GM12878 (cell line): ENCODE results near the gene CKAP2. TPM values are rescaled to one million over a fixed set of nuclear protein-coding genes. Genes with fewer than 3 reads are reported as not detected.
A peak's percentile ranks its signal among the peaks of the same experiment; 100 is the strongest.

Source experiments
- ASH2L ChIP-seq: fragments of 300-600, 200-600 bp; sonication (generic); IDR thresholded peaks from 2 replicates; pipeline ENCODE4 v1.6.1; 2017; ENCODE audit warnings: low read depth, mild to moderate bottlenecking, borderline replicate concordance
- BACH1 ChIP-seq: fragments of 450-650 bp; IDR thresholded peaks from 2 replicates; pipeline ENCODE4 v1.6.1; 2017; ENCODE audit warnings: mild to moderate bottlenecking, borderline replicate concordance
- BMI1 ChIP-seq: fragments of 450-650 bp; IDR thresholded peaks from 2 replicates; pipeline ENCODE4 v1.6.1; 2016; ENCODE audit warnings: mild to moderate bottlenecking, moderate library complexity, borderline replicate concordance
- BRCA1 ChIP-seq: IDR thresholded peaks from 2 replicates; pipeline ENCODE4 v1.6.1; 2011; ENCODE audit warnings: low read depth, low read length, improper control_type of control experiment
- CBX5 ChIP-seq: sonication (generic); IDR thresholded peaks from 2 replicates; pipeline ENCODE4 v1.6.1; 2016; ENCODE audit warnings: low read depth, moderate library complexity, mild to moderate bottlenecking, inconsistent platforms
- EED ChIP-seq: sonication (generic); IDR thresholded peaks from 2 replicates; pipeline ENCODE4 v1.6.1; 2016; ENCODE audit warnings: antibody characterized with exemption, low read depth
- ETV6 ChIP-seq, 2 experiments: fragments of 450-650 bp in 1 of 2; IDR thresholded peaks in 1 of 2; conservative IDR thresholded peaks in 1 of 2; 2 replicates each; pipeline ENCODE4 v1.6.1; 2014; ENCODE audit warnings: antibody characterized with exemption in 1 of 2, borderline replicate concordance in 1 of 2, low read depth in 1 of 2, mild to moderate bottlenecking in 1 of 2, moderate library complexity in 1 of 2
- GATAD2B ChIP-seq: fragments of 450-650 bp; conservative IDR thresholded peaks from 2 replicates; pipeline ENCODE4 v1.6.1; 2017; ENCODE audit warnings: low read depth, mild to moderate bottlenecking, moderate library complexity
- HDAC2 ChIP-seq: fragments of 200-600 bp; sonication (generic); IDR thresholded peaks from 2 replicates; pipeline ENCODE4 v1.6.1; 2017
- MEF2A ChIP-seq: IDR thresholded peaks from 2 replicates; pipeline ENCODE4 v1.6.1; 2011; ENCODE audit warnings: low read depth, mild to moderate bottlenecking, low read length, moderate library complexity; ENCODE audit not compliant: insufficient read depth
- NFIC ChIP-seq: IDR thresholded peaks from 2 replicates; pipeline ENCODE4 v1.6.1; 2012; ENCODE audit warnings: low read depth, mild to moderate bottlenecking, inconsistent platforms, low read length, moderate library complexity
- NFYA ChIP-seq: IDR thresholded peaks from 2 replicates; pipeline ENCODE4 v1.6.1; 2011; ENCODE audit warnings: low read depth, mild to moderate bottlenecking, low read length, improper control_type of control experiment, borderline replicate concordance
- NR2C1 ChIP-seq: fragments of 450-650 bp; IDR thresholded peaks from 2 replicates; pipeline ENCODE4 v1.6.1; 2017; ENCODE audit warnings: antibody characterized with exemption, mild to moderate bottlenecking, moderate library complexity
- PAX8 ChIP-seq: fragments of 450-650 bp; IDR thresholded peaks from 2 replicates; pipeline ENCODE4 v1.6.1; 2017; ENCODE audit warnings: mild to moderate bottlenecking, moderate library complexity
- POU2F2 ChIP-seq: IDR thresholded peaks from 3 replicates; pipeline ENCODE4 v1.6.1; 2011; ENCODE audit warnings: low read depth, mild to moderate bottlenecking, low read length, borderline replicate concordance
- RAD51 ChIP-seq: fragments of 450-650 bp; IDR thresholded peaks from 2 replicates; pipeline ENCODE4 v1.6.1; 2016; ENCODE audit warnings: moderate library complexity, mild to moderate bottlenecking, inconsistent platforms
- RUNX3 ChIP-seq: IDR thresholded peaks from 2 replicates; pipeline ENCODE4 v1.6.1; 2012; ENCODE audit warnings: low read length, inconsistent platforms
- SMAD1 ChIP-seq: fragments of 450-650 bp; IDR thresholded peaks from 2 replicates; pipeline ENCODE4 v1.6.1; 2018; ENCODE audit warnings: mild to moderate bottlenecking, low read depth; ENCODE audit not compliant: partially characterized antibody
- SMAD5 ChIP-seq: IDR thresholded peaks from 2 replicates; pipeline ENCODE4 v1.6.1; 2016; ENCODE audit warnings: antibody characterized with exemption, low read depth
- SMC3 ChIP-seq: IDR thresholded peaks from 2 replicates; pipeline ENCODE4 v1.6.1; 2011; ENCODE audit warnings: low read length, improper control_type of control experiment, borderline replicate concordance
- TAF1 ChIP-seq: IDR thresholded peaks from 2 replicates; pipeline ENCODE4 v1.6.1; 2011; ENCODE audit warnings: mild to moderate bottlenecking, low read depth, low read length, borderline replicate concordance
- TCF7 ChIP-seq: IDR thresholded peaks from 2 replicates; pipeline ENCODE4 v1.6.1; 2014; ENCODE audit warnings: antibody characterized with exemption, borderline replicate concordance
- YBX1 ChIP-seq: fragments of 450-650 bp; IDR thresholded peaks from 2 replicates; pipeline ENCODE4 v1.6.1; 2016; ENCODE audit warnings: antibody characterized with exemption
- ZNF217 ChIP-seq: fragments of 450-650 bp; IDR thresholded peaks from 2 replicates; pipeline ENCODE4 v1.6.1; 2017; ENCODE audit warnings: antibody characterized with exemption, mild to moderate bottlenecking
- ZSCAN29 ChIP-seq: fragments of 450-650 bp; IDR thresholded peaks from 2 replicates; pipeline ENCODE4 v1.6.1; 2017; ENCODE audit warnings: mild to moderate bottlenecking, moderate library complexity
- polyA plus RNA-seq, 11 experiments: library from polyadenylated mRNA; depleted of rRNA in 4 of 11; unstranded in 6 of 11; stranded (reverse) in 5 of 11; fragments of >200 nt; fragmentation: Nextera tagmentation in 4 of 11; fragmentation: Illumina TruSeq in 1 of 11; extraction: Ambion mirVana in 4 of 11; extraction: Trizol in 1 of 11; gene quantifications; 1 replicate in 1 of 11; 2 replicates in 10 of 11; pipeline versions ENCODE4 v1.2.1 to v1.2.3, GENCODE V29; 2011 to 2016; ENCODE audit warnings: inconsistent platforms in 2 of 11, missing spikeins in 2 of 11, low read depth in 1 of 11
- total RNA-seq, 4 experiments: library from RNA; depleted of rRNA in 3 of 4; stranded (reverse); fragments of >200 nt in 3 of 4; fragmentation: Illumina TruSeq in 1 of 4; extraction: Trizol in 1 of 4; gene quantifications; 2 replicates each; pipeline versions ENCODE4 v1.2.1 to v1.2.3, GENCODE V29; 2013 to 2021
- TF ChIP-seq, protein P1 (sequence below): fragments of 450-650 bp; IDR thresholded peaks from 2 replicates; pipeline ENCODE4 v1.6.1; 2017; ENCODE audit warnings: mild to moderate bottlenecking, moderate library complexity
- TF ChIP-seq, protein P2 (sequence below): fragments of 150-350 bp; IDR thresholded peaks from 2 replicates; pipeline ENCODE4 v1.6.1; 2014; ENCODE audit warnings: mild to moderate bottlenecking, low read depth, low read length

Gene CKAP2
- total and polyA plus RNA-seq, 10 of the 15 experiments (the other 5 are each of a cell fraction or from before 2014, with no cell fraction given): 20.9 to 62.3 (median 37.5) TPM

DNA sequence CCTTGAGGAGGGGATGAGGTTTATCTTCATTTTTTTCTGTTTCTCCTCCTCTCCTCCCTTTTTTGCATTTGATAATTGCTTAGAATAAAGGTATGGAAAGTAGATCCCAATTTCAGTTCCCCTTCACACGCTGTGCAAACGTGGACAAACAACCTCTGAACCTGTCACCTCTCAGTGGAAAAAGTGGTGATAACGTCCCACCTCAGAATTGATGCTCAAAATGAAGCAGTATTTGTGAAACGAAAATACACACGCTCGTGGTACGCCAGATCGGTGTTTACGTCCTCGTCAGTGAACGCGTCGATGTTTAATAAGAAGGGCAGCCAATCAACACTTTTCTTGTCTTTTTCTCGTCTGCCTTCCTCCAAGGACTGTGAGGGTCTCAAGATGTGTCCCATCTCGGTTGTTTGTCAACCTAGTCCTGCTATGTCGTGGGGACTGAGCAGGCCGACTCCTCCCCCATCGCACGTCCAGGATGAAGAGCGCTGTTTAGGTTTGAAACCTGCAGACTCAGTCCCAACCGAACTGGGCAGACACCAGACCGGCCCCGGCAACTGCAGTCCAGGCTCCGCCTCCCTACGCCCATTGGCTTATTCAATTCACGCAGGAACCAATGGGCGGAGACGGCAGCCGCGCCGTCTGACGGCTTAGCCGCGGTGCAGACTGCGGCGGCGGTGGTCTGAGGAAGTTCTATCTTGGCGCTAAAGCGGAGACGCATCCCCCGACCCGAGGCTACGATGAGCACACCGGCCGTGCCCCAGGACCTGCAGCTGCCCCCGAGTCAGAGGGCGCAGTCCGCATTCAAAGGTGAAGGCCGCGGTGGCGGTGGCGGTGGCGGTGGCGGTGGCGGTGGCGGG lies at the start of gene CKAP2 (continued):
- TF ChIP-seq ETV6 (conservative IDR thresholded peaks at IDR 0.05 in 1 of 2, IDR thresholded peaks at IDR 0.05 in 1 of 2; ENCODE audit: borderline replicate concordance in 1 of 2, low read depth in 1 of 2) (0 out of 4 replicates have a peak, but pooled peaks of 1 of the 2 experiments have one; percentile 44), RAD51 (peak; percentile 52; the same call in 1 of the 2 replicates), CBX5 (no peak), RUNX3 (peak; percentile 40; the same call in 1 of the 2 replicates), ASH2L (no peak), PAX8 (peak; percentile 79; the same call in 1 of the 2 replicates), YBX1 (no peak), SMC3 (no peak), MEF2A (no peak), BRCA1 (no peak), EED (peak; percentile 16; the same call in 1 of the 2 replicates), HDAC2 (no peak), SMAD1 (peak; percentile 53), BACH1 (peak; percentile 34; the same call in 1 of the 2 replicates), ZNF217 (no peak), TCF7 (no peak), NFIC (0 out of 2 replicates have a peak, but pooled peaks have one; percentile 50), GATAD2B (no peak), ZSCAN29 (no peak), NFYA (peak; percentile 6; the same call in 1 of the 2 replicates), BMI1 (0 out of 2 replicates have a peak, but pooled peaks have one; percentile 66), POU2F2 (peak; percentile 60; the same call in 2 of the 3 replicates), SMAD5 (0 out of 2 replicates have a peak, but pooled peaks have one; percentile 58), NR2C1 (peak; percentile 50; the same call in 1 of the 2 replicates), TAF1 (peak; percentile 86)
- TF ChIP-seq, protein P1, sequence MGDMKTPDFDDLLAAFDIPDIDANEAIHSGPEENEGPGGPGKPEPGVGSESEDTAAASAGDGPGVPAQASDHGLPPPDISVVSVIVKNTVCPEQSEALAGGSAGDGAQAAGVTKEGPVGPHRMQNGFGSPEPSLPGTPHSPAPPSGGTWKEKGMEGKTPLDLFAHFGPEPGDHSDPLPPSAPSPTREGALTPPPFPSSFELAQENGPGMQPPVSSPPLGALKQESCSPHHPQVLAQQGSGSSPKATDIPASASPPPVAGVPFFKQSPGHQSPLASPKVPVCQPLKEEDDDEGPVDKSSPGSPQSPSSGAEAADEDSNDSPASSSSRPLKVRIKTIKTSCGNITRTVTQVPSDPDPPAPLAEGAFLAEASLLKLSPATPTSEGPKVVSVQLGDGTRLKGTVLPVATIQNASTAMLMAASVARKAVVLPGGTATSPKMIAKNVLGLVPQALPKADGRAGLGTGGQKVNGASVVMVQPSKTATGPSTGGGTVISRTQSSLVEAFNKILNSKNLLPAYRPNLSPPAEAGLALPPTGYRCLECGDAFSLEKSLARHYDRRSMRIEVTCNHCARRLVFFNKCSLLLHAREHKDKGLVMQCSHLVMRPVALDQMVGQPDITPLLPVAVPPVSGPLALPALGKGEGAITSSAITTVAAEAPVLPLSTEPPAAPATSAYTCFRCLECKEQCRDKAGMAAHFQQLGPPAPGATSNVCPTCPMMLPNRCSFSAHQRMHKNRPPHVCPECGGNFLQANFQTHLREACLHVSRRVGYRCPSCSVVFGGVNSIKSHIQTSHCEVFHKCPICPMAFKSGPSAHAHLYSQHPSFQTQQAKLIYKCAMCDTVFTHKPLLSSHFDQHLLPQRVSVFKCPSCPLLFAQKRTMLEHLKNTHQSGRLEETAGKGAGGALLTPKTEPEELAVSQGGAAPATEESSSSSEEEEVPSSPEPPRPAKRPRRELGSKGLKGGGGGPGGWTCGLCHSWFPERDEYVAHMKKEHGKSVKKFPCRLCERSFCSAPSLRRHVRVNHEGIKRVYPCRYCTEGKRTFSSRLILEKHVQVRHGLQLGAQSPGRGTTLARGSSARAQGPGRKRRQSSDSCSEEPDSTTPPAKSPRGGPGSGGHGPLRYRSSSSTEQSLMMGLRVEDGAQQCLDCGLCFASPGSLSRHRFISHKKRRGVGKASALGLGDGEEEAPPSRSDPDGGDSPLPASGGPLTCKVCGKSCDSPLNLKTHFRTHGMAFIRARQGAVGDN: peak; percentile 39; the same call in 1 of the 2 replicates
- TF ChIP-seq, protein P2, sequence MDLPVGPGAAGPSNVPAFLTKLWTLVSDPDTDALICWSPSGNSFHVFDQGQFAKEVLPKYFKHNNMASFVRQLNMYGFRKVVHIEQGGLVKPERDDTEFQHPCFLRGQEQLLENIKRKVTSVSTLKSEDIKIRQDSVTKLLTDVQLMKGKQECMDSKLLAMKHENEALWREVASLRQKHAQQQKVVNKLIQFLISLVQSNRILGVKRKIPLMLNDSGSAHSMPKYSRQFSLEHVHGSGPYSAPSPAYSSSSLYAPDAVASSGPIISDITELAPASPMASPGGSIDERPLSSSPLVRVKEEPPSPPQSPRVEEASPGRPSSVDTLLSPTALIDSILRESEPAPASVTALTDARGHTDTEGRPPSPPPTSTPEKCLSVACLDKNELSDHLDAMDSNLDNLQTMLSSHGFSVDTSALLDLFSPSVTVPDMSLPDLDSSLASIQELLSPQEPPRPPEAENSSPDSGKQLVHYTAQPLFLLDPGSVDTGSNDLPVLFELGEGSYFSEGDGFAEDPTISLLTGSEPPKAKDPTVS: no peak
